Gastroesophageal sphincter (tissue), 4 donors: ENCODE results near the gene ATL3. TPM values are rescaled to one million over a fixed set of nuclear protein-coding genes. Genes with fewer than 3 reads are reported as not detected.

ENCODE experiments used
- ATAC-seq: fragments of 150-250 bp; one replicate; pipeline ENCODE4 v1.9.1; 2016; ENCODE audit warnings: mild to moderate bottlenecking, moderate library complexity
- H3K27ac ChIP-seq, 4 donors: fragments of 200-600 bp; sonication (generic) in 3 of 4; 1 replicate in 3 of 4; 2 replicates in 1 of 4; pipeline ENCODE4 v1.5.1; 2016 to 2019
- H3K27me3 ChIP-seq: fragments of 200-600 bp; sonication (generic); one replicate; pipeline ENCODE4 v1.5.1; 2019
- H3K36me3 ChIP-seq, 2 donors: fragments of 200-600 bp; sonication (generic); one replicate each; pipeline ENCODE4 v1.5.1; 2019; ENCODE audit warnings: control low read depth in 1 of 2
- H3K4me1 ChIP-seq, 3 donors: fragments of 200-600 bp; sonication (generic); 1 replicate in 2 of 3; 2 replicates in 1 of 3; pipeline ENCODE4 v1.5.1; 2016 to 2019; ENCODE audit warnings: control low read depth in 2 of 3
- H3K4me3 ChIP-seq, 2 donors: fragments of 200-600 bp; sonication (generic); one replicate each; pipeline ENCODE4 v1.5.1; 2019; ENCODE audit warnings: mild to moderate bottlenecking in 1 of 2, moderate library complexity in 1 of 2
- H3K9me3 ChIP-seq, 3 donors: fragments of 200-600 bp; sonication (generic); one replicate each; pipeline ENCODE4 v1.5.1; 2017 to 2019; ENCODE audit warnings: control low read depth in 2 of 3
- CTCF ChIP-seq, 4 experiments: fragments of 200-600 bp in 2 of 4; fragments of 450-650 bp in 2 of 4; sonication (generic) in 1 of 4; IDR thresholded peaks; one replicate each; pipeline ENCODE4 v1.5.1; 2017 to 2019; ENCODE audit warnings: antibody characterized with exemption in 4 of 4, mild to moderate bottlenecking in 2 of 4, moderate library complexity in 2 of 4
- EP300 ChIP-seq: sonication (generic); formaldehyde crosslinking; IDR thresholded peaks from one replicate; pipeline ENCODE4 v1.6.1; 2017; ENCODE audit warnings: antibody characterized with exemption, mild to moderate bottlenecking
- POLR2A ChIP-seq, 2 donors: fragments of 450-650 bp; IDR thresholded peaks; one replicate each; pipeline ENCODE4 v1.6.1; 2017; ENCODE audit warnings: antibody characterized with exemption in 2 of 2, mild to moderate bottlenecking in 2 of 2, moderate library complexity in 1 of 2
- POLR2AphosphoS5 ChIP-seq: sonication (generic); formaldehyde crosslinking; IDR thresholded peaks from one replicate; pipeline ENCODE4 v1.6.1; 2017; ENCODE audit warnings: antibody characterized with exemption
- WGBS, 2 donors: methylation state at CpG; one replicate each; pipeline ENCODE4 v1.1.5; 2018; ENCODE audit warnings: low coverage in 1 of 2; 5-methylcytosine and 5-hydroxymethylcytosine counted together
- total RNA-seq, 4 donors: library from RNA; depleted of rRNA; stranded (reverse); fragments of >200 nt; gene quantifications; one replicate each; pipeline ENCODE4 v1.1.0, GENCODE V29; 2016

ATL3 gene
- total RNA-seq, 4 donors from 2014 or later, result 155 to 221 (median 202) TPM

GRCh38 chr11:63713766-63714165, 42.6 kb upstream of the ATL3 start:
- H3K4me1 ChIP-seq, result peaks cover 0 to 8% (median 3%) of the 10 kb centered on the region in 3 donors
- TF ChIP-seq EP300, result no peak
- TF ChIP-seq CTCF (IDR thresholded peaks at IDR 0.05), result no peak
- TF ChIP-seq POLR2AphosphoS5, result no peak
- no peak for TF ChIP-seq POLR2A (IDR thresholded peaks at IDR 0.05)
- H3K27me3 ChIP-seq, result no peaks in the 10 kb centered on the region
- no peak overlapping the region for H3K4me3 ChIP-seq
- H3K36me3 ChIP-seq, result no peaks in the 10 kb centered on the region
- 71 to 95% methylated on average over 2 of the region's 2 CpGs for WGBS, 2 donors
- H3K9me3 ChIP-seq, result no peaks in the 10 kb centered on the region
- H3K27ac ChIP-seq, result no peak overlapping the region
- ATAC-seq, result no peak

- TF ChIP-seq POLR2AphosphoS5 (no peak), CTCF (IDR thresholded peaks at IDR 0.05) (no peak), EP300 (no peak), POLR2A (IDR thresholded peaks at IDR 0.05) (no peak)
- Histone ChIP-seq H3K36me3 (no peaks in the 10 kb centered on the region), H3K27me3 (no peaks in the 10 kb centered on the region), H3K4me3 (no peak overlapping the region), H3K27ac (no peak overlapping the region), H3K9me3 (no peaks in the 10 kb centered on the region), H3K4me1 (peaks cover 0 to 8% (median 3%) of the 10 kb centered on the region in 3 donors)
- 67 to 74% methylated on average over 2 to 6 of the region's 6 CpGs for WGBS, 2 donors
- no peak for ATAC-seq
These were observed 40.7 kb upstream of the ATL3 start for GRCh38 chr11:63711838-63712237.

DNA sequence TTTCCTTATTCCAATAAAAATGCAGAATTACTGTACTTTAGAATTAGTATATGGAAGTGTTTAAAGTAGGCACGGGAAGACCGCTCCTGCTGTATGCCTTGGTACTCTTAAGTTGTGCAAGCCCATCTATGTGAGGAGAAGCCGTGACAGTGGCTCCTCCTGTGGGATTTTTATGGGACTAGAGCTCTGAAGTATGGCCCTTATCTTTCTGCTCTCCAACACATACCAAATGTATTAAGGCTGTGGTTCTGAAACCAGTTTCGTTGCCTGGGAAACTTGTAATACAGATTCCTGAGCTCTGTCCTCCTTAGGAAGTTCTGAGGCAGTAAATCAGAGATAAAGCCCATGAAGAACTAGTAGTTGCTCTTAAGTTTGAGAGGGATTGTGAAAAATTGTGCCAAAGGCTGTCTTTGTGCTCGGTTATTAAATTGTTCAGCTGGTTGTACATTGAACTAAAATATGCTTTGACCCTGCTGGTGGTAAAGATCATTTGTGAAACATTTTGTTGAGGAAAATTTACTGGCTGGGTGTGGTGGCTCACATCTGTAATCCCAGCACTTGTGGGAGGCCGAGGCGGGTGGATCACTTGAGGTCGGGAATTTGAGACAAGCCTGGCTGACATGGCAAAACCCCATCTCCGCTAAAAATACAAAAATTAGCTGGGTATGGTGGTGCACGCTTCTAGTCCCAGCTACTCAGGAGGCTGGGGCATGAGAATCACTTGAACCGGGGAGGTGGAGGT, 39.5 kb upstream of the ATL3 start:
- H3K27ac ChIP-seq, result no peak overlapping the region

GRCh38 chr11:63709336-63709884, 38.2 kb upstream of the ATL3 start:
- 33 to 39% methylated on average over 3 of the region's 3 CpGs for WGBS, 2 donors
- TF ChIP-seq CTCF (IDR thresholded peaks at IDR 0.05) (no peak), POLR2A (IDR thresholded peaks at IDR 0.05) (no peak), EP300 (no peak), POLR2AphosphoS5 (no peak)

More for the DNA sequence above, 39.5 kb upstream of the ATL3 start:
- WGBS, 2 donors, result 43 to 81% methylated on average over 6 to 9 of the region's 11 CpGs
- Histone ChIP-seq H3K36me3 (no peaks in the 10 kb centered on the region), H3K4me3 (no peak overlapping the region), H3K27me3 (no peaks in the 10 kb centered on the region), H3K4me1 (peaks cover 0 to 15% (median 3%) of the 10 kb centered on the region in 3 donors), H3K9me3 (no peaks in the 10 kb centered on the region)
- TF ChIP-seq CTCF (IDR thresholded peaks at IDR 0.05) (peak in 1 of 4 experiments; percentile 7), EP300 (no peak)
- ATAC-seq, result no peak

DNA sequence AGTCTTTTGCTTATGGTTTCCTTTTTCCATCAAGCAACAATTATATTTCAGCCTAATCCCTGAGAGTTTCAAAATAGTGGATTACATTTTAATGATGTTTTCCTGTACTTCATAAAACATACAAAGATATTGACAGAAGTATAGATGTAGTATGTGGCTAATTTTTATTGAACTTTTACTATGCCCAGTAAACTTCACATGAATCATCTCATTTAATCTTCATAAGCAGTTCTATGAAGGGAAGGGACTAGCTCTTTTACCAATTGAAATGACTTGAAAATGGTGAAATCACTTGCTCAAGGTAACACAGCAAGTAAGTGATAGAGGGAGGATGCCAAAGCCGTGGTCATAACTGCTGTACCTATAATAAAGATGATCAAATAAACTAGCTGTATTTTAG, 37.6 kb upstream of the ATL3 start:
- Histone ChIP-seq H3K27ac (no peak overlapping the region), H3K4me1 (peaks cover 0 to 26% (median 3%) of the 10 kb centered on the region in 3 donors), H3K27me3 (no peaks in the 10 kb centered on the region), H3K36me3 (no peaks in the 10 kb centered on the region), H3K4me3 (no peak overlapping the region), H3K9me3 (no peaks in the 10 kb centered on the region)
- no peak for TF ChIP-seq POLR2A (IDR thresholded peaks at IDR 0.05)
- no peak for TF ChIP-seq CTCF (IDR thresholded peaks at IDR 0.05)
- no peak for TF ChIP-seq POLR2AphosphoS5
- no peak for TF ChIP-seq EP300
- WGBS, 2 donors, result 89 to 100% methylated on average over 1 of the region's 1 CpG
- ATAC-seq, result no peak

More at GRCh38 chr11:63709336-63709884, 38.2 kb upstream of the ATL3 start:
- H3K36me3 ChIP-seq, result no peaks in the 10 kb centered on the region
- H3K4me1 ChIP-seq, result peaks cover 0 to 26% (median 3%) of the 10 kb centered on the region in 3 donors
- H3K4me3 ChIP-seq, result no peak overlapping the region
- ATAC-seq, result no peak
- H3K9me3 ChIP-seq, result no peaks in the 10 kb centered on the region
- H3K27ac ChIP-seq, result no peak overlapping the region
- no peaks in the 10 kb centered on the region for H3K27me3 ChIP-seq
